Measurements from ENCODE around the gene INPP4B. TPM values are rescaled to one million over a fixed set of nuclear protein-coding genes. Genes with fewer than 3 reads are reported as not detected.

INPP4B gene
- total RNA-seq, 1 experiment from 2014 or later: 114 TPM

DNA sequence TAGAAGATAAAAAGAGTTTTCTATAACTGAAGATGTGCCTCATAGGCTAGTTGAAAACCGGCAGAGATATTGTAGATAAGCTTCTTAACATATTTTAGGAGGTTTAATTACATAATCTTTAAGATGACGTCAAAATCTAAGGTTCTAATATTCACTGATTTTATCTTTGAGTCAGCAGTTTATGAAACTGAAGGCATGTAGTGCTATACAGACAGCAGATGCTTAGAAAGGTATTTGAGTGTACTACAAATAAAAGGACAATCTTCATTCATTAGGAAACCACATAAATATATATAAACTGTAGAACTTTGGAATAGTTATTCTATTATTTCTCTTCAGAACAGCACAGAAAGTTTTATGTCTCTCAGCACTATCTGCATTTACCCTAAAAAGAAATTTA, 704.9 kb downstream of the INPP4B start:
- no peak overlapping the region for H3K27ac Mint-ChIP-seq (ENCODE audit: unreplicated experiment)
- BruUV-seq (replicated peaks): no TSS peak
- DNase-seq: no peak
- CTCF ChIA-PET: no interaction called here
- H3K9me3 Mint-ChIP-seq (ENCODE audit: low read depth, unreplicated experiment): no peaks in the 10 kb centered on the region
- H3K4me1 Mint-ChIP-seq (ENCODE audit: low read depth, unreplicated experiment): peaks cover 9% of the 10 kb centered on the region
- TF ChIP-seq, protein P1, sequence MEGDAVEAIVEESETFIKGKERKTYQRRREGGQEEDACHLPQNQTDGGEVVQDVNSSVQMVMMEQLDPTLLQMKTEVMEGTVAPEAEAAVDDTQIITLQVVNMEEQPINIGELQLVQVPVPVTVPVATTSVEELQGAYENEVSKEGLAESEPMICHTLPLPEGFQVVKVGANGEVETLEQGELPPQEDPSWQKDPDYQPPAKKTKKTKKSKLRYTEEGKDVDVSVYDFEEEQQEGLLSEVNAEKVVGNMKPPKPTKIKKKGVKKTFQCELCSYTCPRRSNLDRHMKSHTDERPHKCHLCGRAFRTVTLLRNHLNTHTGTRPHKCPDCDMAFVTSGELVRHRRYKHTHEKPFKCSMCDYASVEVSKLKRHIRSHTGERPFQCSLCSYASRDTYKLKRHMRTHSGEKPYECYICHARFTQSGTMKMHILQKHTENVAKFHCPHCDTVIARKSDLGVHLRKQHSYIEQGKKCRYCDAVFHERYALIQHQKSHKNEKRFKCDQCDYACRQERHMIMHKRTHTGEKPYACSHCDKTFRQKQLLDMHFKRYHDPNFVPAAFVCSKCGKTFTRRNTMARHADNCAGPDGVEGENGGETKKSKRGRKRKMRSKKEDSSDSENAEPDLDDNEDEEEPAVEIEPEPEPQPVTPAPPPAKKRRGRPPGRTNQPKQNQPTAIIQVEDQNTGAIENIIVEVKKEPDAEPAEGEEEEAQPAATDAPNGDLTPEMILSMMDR (IDR thresholded peaks at IDR 0.05; ENCODE audit: unreplicated experiment): no peak
- H3K27me3 Mint-ChIP-seq (ENCODE audit: unreplicated experiment): no peaks in the 10 kb centered on the region
- H3K36me3 Mint-ChIP-seq (ENCODE audit: insufficient read depth, unreplicated experiment): peaks cover 38% of the 10 kb centered on the region
- intact Hi-C loops (cut with micrococcal nuclease; ENCODE audit: unreplicated experiment): no loop called here
- H3K4me3 Mint-ChIP-seq (ENCODE audit: low read depth, unreplicated experiment): no peak overlapping the region

DNA sequence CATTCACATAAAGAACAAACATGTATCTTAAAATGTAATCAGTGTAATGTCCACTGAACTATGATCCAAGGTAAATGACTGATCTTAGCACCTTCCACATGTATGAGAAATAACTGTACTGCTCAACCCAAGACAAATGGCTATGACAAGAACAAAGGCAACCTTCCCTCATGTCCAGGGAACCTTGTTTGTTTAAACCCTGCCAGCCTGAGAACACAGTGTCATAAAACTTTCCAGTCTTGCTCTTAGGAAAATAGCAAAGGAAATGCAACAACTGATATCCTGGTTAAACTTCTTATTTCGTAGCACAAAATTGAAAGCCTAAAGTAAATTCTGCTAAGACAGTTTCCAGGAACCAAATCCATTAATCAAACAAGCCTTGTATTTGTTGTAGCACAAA, 715.4 kb downstream of the INPP4B start:
- Mint-ChIP-seq H3K27me3 (ENCODE audit: unreplicated experiment) (no peaks in the 10 kb centered on the region), H3K4me3 (ENCODE audit: low read depth, unreplicated experiment) (no peak overlapping the region), H3K36me3 (ENCODE audit: insufficient read depth, unreplicated experiment) (peaks cover 8% of the 10 kb centered on the region), H3K27ac (ENCODE audit: unreplicated experiment) (peak overlapping the region; percentile 52), H3K9me3 (ENCODE audit: low read depth, unreplicated experiment) (no peaks in the 10 kb centered on the region), H3K4me1 (ENCODE audit: low read depth, unreplicated experiment) (peaks cover 19% of the 10 kb centered on the region)
- TF ChIP-seq, protein P1 (IDR thresholded peaks at IDR 0.05; ENCODE audit: unreplicated experiment): no peak
- intact Hi-C loops (cut with micrococcal nuclease; ENCODE audit: unreplicated experiment): no loop called here
- CTCF ChIA-PET: no interaction called here
- no TSS peak for BruUV-seq (replicated peaks)
- no peak for DNase-seq

DNA sequence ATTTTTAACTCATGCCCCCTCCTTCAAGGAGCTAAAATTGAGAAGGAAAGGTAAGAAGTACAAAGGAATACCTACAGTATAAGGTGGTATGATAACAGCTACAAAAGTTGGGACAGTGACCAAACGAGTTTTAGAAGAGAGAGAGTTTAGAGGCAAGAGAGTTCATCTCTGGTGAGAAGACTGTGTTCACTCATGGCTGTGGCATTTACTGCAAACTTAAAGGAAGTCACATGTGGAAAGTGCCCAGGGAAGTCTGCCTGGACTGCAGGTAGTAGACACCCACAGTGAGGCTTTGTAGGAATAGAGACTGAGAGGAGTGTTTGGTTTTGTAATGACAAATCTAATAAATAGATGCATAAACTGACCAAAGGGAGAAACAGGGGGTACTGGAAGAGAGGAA, 716.2 kb downstream of the INPP4B start:
- TF ChIP-seq, protein P1 (IDR thresholded peaks at IDR 0.05; ENCODE audit: unreplicated experiment): no peak
- CTCF ChIA-PET: no interaction called here
- Mint-ChIP-seq H3K4me3 (ENCODE audit: low read depth, unreplicated experiment) (no peak overlapping the region), H3K4me1 (ENCODE audit: low read depth, unreplicated experiment) (peaks cover 19% of the 10 kb centered on the region), H3K36me3 (ENCODE audit: insufficient read depth, unreplicated experiment) (peaks cover 8% of the 10 kb centered on the region), H3K27ac (ENCODE audit: unreplicated experiment) (peak overlapping the region; percentile 52), H3K9me3 (ENCODE audit: low read depth, unreplicated experiment) (no peaks in the 10 kb centered on the region), H3K27me3 (ENCODE audit: unreplicated experiment) (no peaks in the 10 kb centered on the region)
- no peak for DNase-seq
- BruUV-seq (replicated peaks): no TSS peak
- intact Hi-C loops (cut with micrococcal nuclease; ENCODE audit: unreplicated experiment): loop anchor here (10.0 kb wide), 1 partner anchor 435 kb away; no protein-coding TSS in a partner anchor

DNA sequence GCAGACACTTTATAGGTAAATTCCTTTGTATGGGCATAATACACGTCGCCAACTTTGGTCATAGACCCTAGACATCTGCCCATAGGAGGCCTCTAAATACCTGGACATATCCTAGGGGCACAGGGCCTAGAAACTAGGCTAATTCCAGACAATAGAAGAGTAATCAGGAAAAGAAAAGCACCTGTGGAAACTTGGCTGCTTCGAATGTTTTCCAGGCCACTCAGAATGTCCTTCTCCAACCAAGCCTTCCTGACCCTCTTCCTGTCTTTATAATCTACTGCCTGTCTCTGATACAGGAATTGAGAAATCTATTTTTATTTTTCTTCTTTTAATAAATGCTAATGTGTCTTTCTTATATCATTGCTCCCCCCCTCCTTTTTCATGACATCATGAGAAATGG, 716.6 kb downstream of the INPP4B start:
- peak overlapping the region; percentile 52 for H3K27ac Mint-ChIP-seq (ENCODE audit: unreplicated experiment)
- CTCF ChIA-PET: no interaction called here
- TF ChIP-seq, protein P1 (IDR thresholded peaks at IDR 0.05; ENCODE audit: unreplicated experiment): no peak
- peaks cover 19% of the 10 kb centered on the region for H3K4me1 Mint-ChIP-seq (ENCODE audit: low read depth, unreplicated experiment)
- no peaks in the 10 kb centered on the region for H3K9me3 Mint-ChIP-seq (ENCODE audit: low read depth, unreplicated experiment)
- DNase-seq: no peak
- H3K4me3 Mint-ChIP-seq (ENCODE audit: low read depth, unreplicated experiment): no peak overlapping the region
- intact Hi-C loops (cut with micrococcal nuclease; ENCODE audit: unreplicated experiment): loop anchor here (10.0 kb wide), 1 partner anchor 435 kb away; no protein-coding TSS in a partner anchor
- H3K27me3 Mint-ChIP-seq (ENCODE audit: unreplicated experiment): no peaks in the 10 kb centered on the region
- peaks cover 8% of the 10 kb centered on the region for H3K36me3 Mint-ChIP-seq (ENCODE audit: insufficient read depth, unreplicated experiment)
- no TSS peak for BruUV-seq (replicated peaks)
